ENCODE data around the gene RNASEH2A. TPM values are rescaled to one million over a fixed set of nuclear protein-coding genes. Genes with fewer than 3 reads are reported as not detected.

RNASEH2A gene
- total RNA-seq, 1 donor from 2014 or later = 8.8 TPM

- peak; percentile 86 for DNase-seq (ENCODE audit: low spot score)
These were observed 23.7 kb upstream of the RNASEH2A start for GRCh38 chr19:12782424-12783290.

GRCh38 chr19:12783291-12783848 is 23.0 kb upstream of the RNASEH2A start:
- DNase-seq (ENCODE audit: low spot score) = no peak

- peak; percentile 79 for DNase-seq (ENCODE audit: low spot score)
These were observed 22.5 kb upstream of the RNASEH2A start for GRCh38 chr19:12783849-12784393.

- DNase-seq (ENCODE audit: low spot score) = no peak
These were observed 22.0 kb upstream of the RNASEH2A start for GRCh38 chr19:12784394-12784870.

GRCh38 chr19:12784871-12785430 is 21.4 kb upstream of the RNASEH2A start:
- no peak for DNase-seq (ENCODE audit: low spot score)

- no peak for DNase-seq (ENCODE audit: low spot score)
These were observed 20.9 kb upstream of the RNASEH2A start for GRCh38 chr19:12785431-12786031.

- DNase-seq (ENCODE audit: low spot score) = peak; percentile 85
These were observed 20.1 kb upstream of the RNASEH2A start for GRCh38 chr19:12786141-12786870.

GRCh38 chr19:12786952-12787351 is 19.4 kb upstream of the RNASEH2A start:
- DNase-seq (ENCODE audit: low spot score) = no peak

- no peak for DNase-seq (ENCODE audit: low spot score)
These were observed 18.9 kb upstream of the RNASEH2A start for GRCh38 chr19:12787458-12787857.

- DNase-seq (ENCODE audit: low spot score) = no peak
These were observed 18.2 kb upstream of the RNASEH2A start for GRCh38 chr19:12788042-12788681.

- peak; percentile 80 for DNase-seq (ENCODE audit: low spot score)
These were observed 17.7 kb upstream of the RNASEH2A start for GRCh38 chr19:12788682-12789097.

GRCh38 chr19:12789098-12789903 is 17.1 kb upstream of the RNASEH2A start:
- no peak for DNase-seq (ENCODE audit: low spot score)

GRCh38 chr19:12789904-12790619 is 16.3 kb upstream of the RNASEH2A start:
- peak; percentile 97 for DNase-seq (ENCODE audit: low spot score)

GRCh38 chr19:12790628-12791344 is 15.6 kb upstream of the RNASEH2A start:
- DNase-seq (ENCODE audit: low spot score) = peak; percentile 55

GRCh38 chr19:12791345-12792050 is 14.9 kb upstream of the RNASEH2A start, which contains the start of gene JUNB:
JUNB (plus strand) TSS chr19:12791486; CDS start chr19:12791772, 286 bp downstream.
- DNase-seq (ENCODE audit: low spot score) = peak; percentile 99

GRCh38 chr19:12792051-12792852 is 14.1 kb upstream of the RNASEH2A start:
- DNase-seq (ENCODE audit: low spot score) = peak; percentile 78

GRCh38 chr19:12792853-12793289 is 13.5 kb upstream of the RNASEH2A start:
- peak; percentile 53 for DNase-seq (ENCODE audit: low spot score)
